Neuronal stem cell (in vitro differentiated cells): Measurements from ENCODE around the gene ZNF573.
"Not testable (repeated sequence)": the region's sequence is repeated elsewhere in the genome, so short reads cannot be mapped to it uniquely, and the experiment has no call there.

Source experiments
- DNase-seq: peaks from one replicate; pipeline ENCODE4 v3.0.0-alpha.2; 2013; ENCODE audit warnings: low spot score
- H2AFZ ChIP-seq: one replicate; pipeline ENCODE4 v1.6.1; 2013; ENCODE audit warnings: mild to moderate bottlenecking, low read length, inconsistent platforms
- H2AK5ac ChIP-seq: 2 replicates; pipeline ENCODE4 v1.6.1; 2013; ENCODE audit warnings: low read depth, mild to moderate bottlenecking, inconsistent platforms, low read length, moderate library complexity, mixed read lengths
- H2BK120ac ChIP-seq: 2 replicates; pipeline ENCODE4 v1.6.1; 2013; ENCODE audit warnings: low read depth, mild to moderate bottlenecking, inconsistent platforms, low read length, moderate library complexity, mixed read lengths
- H2BK12ac ChIP-seq: one replicate; pipeline ENCODE4 v1.6.1; 2013; ENCODE audit warnings: low read length, inconsistent platforms
- H2BK15ac ChIP-seq: 2 replicates; pipeline ENCODE4 v1.6.1; 2013; ENCODE audit warnings: mild to moderate bottlenecking, low read length, inconsistent platforms, mixed read lengths
- H2BK5ac ChIP-seq: one replicate; pipeline ENCODE4 v1.6.1; 2013; ENCODE audit warnings: inconsistent platforms, mild to moderate bottlenecking, low read length, moderate library complexity
- H3K14ac ChIP-seq: one replicate; pipeline ENCODE4 v1.6.1; 2013; ENCODE audit warnings: low read length, inconsistent platforms
- H3K18ac ChIP-seq: 2 replicates; pipeline ENCODE4 v1.6.1; 2013; ENCODE audit warnings: low read length, inconsistent platforms
- H3K23ac ChIP-seq: 2 replicates; pipeline ENCODE4 v1.6.1; 2013; ENCODE audit warnings: low read depth, mild to moderate bottlenecking, mixed read lengths, low read length, inconsistent platforms; ENCODE audit not compliant: poor library complexity
- H3K27ac ChIP-seq: replicated peaks from 3 replicates; pipeline ENCODE4 v1.5.1; 2013; ENCODE audit warnings: low read length, inconsistent platforms
- H3K27me3 ChIP-seq, 3 experiments: 2 replicates each; pipeline ENCODE4 v1.6.1; 2013; ENCODE audit warnings: low read length in 3 of 3, mild to moderate bottlenecking in 2 of 3, inconsistent platforms in 1 of 3, low read depth in 1 of 3, mixed read lengths in 1 of 3, moderate library complexity in 1 of 3; ENCODE audit not compliant: control insufficient read depth in 3 of 3, insufficient read depth in 3 of 3
- H3K36me3 ChIP-seq, 2 donors: replicated peaks in 1 of 2; 2 replicates each; pipeline ENCODE4 v1.6.1; 2013; ENCODE audit warnings: low read length in 2 of 2; ENCODE audit not compliant: control insufficient read depth in 2 of 2, insufficient read depth in 2 of 2
- H3K4ac ChIP-seq: 2 replicates; pipeline ENCODE4 v1.6.1; 2013; ENCODE audit warnings: inconsistent platforms, mild to moderate bottlenecking, low read length, moderate library complexity
- H3K4me1 ChIP-seq, 2 donors: 1 replicate in 1 of 2; 2 replicates in 1 of 2; pipeline ENCODE4 v1.6.1; 2013; ENCODE audit warnings: low read length in 2 of 2, low read depth in 1 of 2; ENCODE audit not compliant: control insufficient read depth in 2 of 2, insufficient read depth in 1 of 2
- H3K4me2 ChIP-seq: one replicate; pipeline ENCODE4 v1.6.1; 2013; ENCODE audit warnings: mild to moderate bottlenecking, low read length, inconsistent platforms; ENCODE audit not compliant: insufficient read depth, poor library complexity, severe bottlenecking
- H3K4me3 ChIP-seq, 2 donors: 2 replicates each; pipeline ENCODE4 v1.5.1; 2013; ENCODE audit warnings: low read length in 2 of 2, mild to moderate bottlenecking in 2 of 2, inconsistent platforms in 1 of 2, moderate library complexity in 1 of 2
- H3K79me1 ChIP-seq: one replicate; pipeline ENCODE4 v1.6.1; 2013; ENCODE audit warnings: low read depth, mild to moderate bottlenecking, inconsistent platforms, low read length, moderate library complexity
- H3K9ac ChIP-seq: one replicate; pipeline ENCODE4 v1.6.1; 2013; ENCODE audit warnings: mild to moderate bottlenecking, low read depth, low read length, inconsistent platforms; ENCODE audit not compliant: poor library complexity
- H3K9me3 ChIP-seq, 2 donors: replicated peaks in 1 of 2; 2 replicates each; pipeline versions ENCODE3 to v1.6.1; 2013; ENCODE audit warnings: low read length in 2 of 2, mild to moderate bottlenecking in 2 of 2, inconsistent platforms in 1 of 2, low read depth in 1 of 2, mixed read lengths in 1 of 2, moderate library complexity in 1 of 2; ENCODE audit not compliant: control insufficient read depth in 2 of 2, insufficient read depth in 1 of 2
- H4K8ac ChIP-seq: one replicate; pipeline ENCODE4 v1.6.1; 2013; ENCODE audit warnings: low read depth, mild to moderate bottlenecking, inconsistent platforms, low read length, moderate library complexity
- H4K91ac ChIP-seq: one replicate; pipeline ENCODE4 v1.6.1; 2013; ENCODE audit warnings: low read length, low read depth, mild to moderate bottlenecking, inconsistent platforms; ENCODE audit not compliant: poor library complexity
- WGBS, 2 donors: extraction: QIAGEN DNeasy Blood & Tissue Kit; methylation state at CpG; one replicate each; pipeline ENCODE4 v1.1.7; 2013; ENCODE audit warnings: missing lambda C conversion rate in 2 of 2, mixed read lengths in 1 of 2; ENCODE audit not compliant: insufficient read length in 2 of 2, insufficient replicate concordance in 1 of 2; ENCODE audit errors: extremely low coverage in 2 of 2; 5-methylcytosine and 5-hydroxymethylcytosine counted together

Gene ZNF573

GRCh38 chr19:37770985-37771384 lies 8.4 kb downstream of the ZNF573 start:
- Histone ChIP-seq H3K4me2 (no peak overlapping the region), H2BK120ac (no peak overlapping the region), H2AFZ (no peak overlapping the region), H2BK12ac (no peak overlapping the region), H3K27ac (no peak overlapping the region), H2AK5ac (no peak overlapping the region), H3K23ac (no peak overlapping the region), H3K79me1 (no peaks in the 10 kb centered on the region), H3K4me1 (no peaks in the 10 kb centered on the region), H2BK5ac (no peak overlapping the region), H3K9ac (no peak overlapping the region), H3K9me3 (peaks cover 0 to 26% of the 10 kb centered on the region in 2 donors), H3K4me3 (no peak overlapping the region), H3K27me3 (no peaks in the 10 kb centered on the region), H3K14ac (no peak overlapping the region), H4K8ac (no peak overlapping the region), H2BK15ac (no peak overlapping the region), H4K91ac (no peak overlapping the region), H3K36me3 (peaks cover 6 to 46% of the 10 kb centered on the region in 2 donors), H3K4ac (no peak overlapping the region), H3K18ac (no peak overlapping the region)
- WGBS, 2 donors, result no CpG with 5 or more reads among the region's 1 CpG
- no peak for DNase-seq

- no peak overlapping the region for H3K9ac ChIP-seq
- no CpG with 5 or more reads among the region's 1 CpG for WGBS, 2 donors
- H2BK12ac ChIP-seq, result no peak overlapping the region
- H3K23ac ChIP-seq, result no peak overlapping the region
- no peak overlapping the region for H2AK5ac ChIP-seq
- no peak overlapping the region for H3K18ac ChIP-seq
- no peak overlapping the region for H2BK15ac ChIP-seq
- no peak overlapping the region for H3K27ac ChIP-seq
- no peak overlapping the region for H4K8ac ChIP-seq
- H3K27me3 ChIP-seq, result no peaks in the 10 kb centered on the region
- H2AFZ ChIP-seq, result no peak overlapping the region
- H3K4me3 ChIP-seq, result no peak overlapping the region
- H3K4ac ChIP-seq, result no peak overlapping the region
- H4K91ac ChIP-seq, result no peak overlapping the region
- H3K79me1 ChIP-seq, result no peaks in the 10 kb centered on the region
- no peaks in the 10 kb centered on the region for H3K4me1 ChIP-seq
- DNase-seq, result no peak
- H3K36me3 ChIP-seq, result peaks cover 3 to 41% of the 10 kb centered on the region in 2 donors
- H3K4me2 ChIP-seq, result no peak overlapping the region
- no peak overlapping the region for H2BK5ac ChIP-seq
- H2BK120ac ChIP-seq, result no peak overlapping the region
- H3K14ac ChIP-seq, result no peak overlapping the region
- peaks cover 0 to 15% of the 10 kb centered on the region in 2 donors for H3K9me3 ChIP-seq
These were observed 15.9 kb downstream of the ZNF573 start for GRCh38 chr19:37763488-37763887.

- not testable (repeated sequence) for H3K9ac ChIP-seq, H2AK5ac ChIP-seq, H3K27me3 ChIP-seq, H2AFZ ChIP-seq, DNase-seq, H4K91ac ChIP-seq, H2BK12ac ChIP-seq, H4K8ac ChIP-seq, H3K27ac ChIP-seq, H2BK15ac ChIP-seq, H3K9me3 ChIP-seq, H3K4ac ChIP-seq, H2BK5ac ChIP-seq, H3K14ac ChIP-seq, H3K18ac ChIP-seq, H3K23ac ChIP-seq, H3K4me1 ChIP-seq, H3K4me2 ChIP-seq, H3K4me3 ChIP-seq, H2BK120ac ChIP-seq, H3K79me1 ChIP-seq
- no CpG with 5 or more reads among the region's 4 CpGs for WGBS, 2 donors
- H3K36me3 ChIP-seq, result peaks cover 0 to 16% of the 10 kb centered on the region in 2 donors
These were observed 21.7 kb downstream of the ZNF573 start for GRCh38 chr19:37757683-37758082.

- H3K4ac ChIP-seq, result no peak overlapping the region
- no peak overlapping the region for H3K4me3 ChIP-seq
- H3K27me3 ChIP-seq, result no peaks in the 10 kb centered on the region
- H3K9ac ChIP-seq, result no peak overlapping the region
- H2BK5ac ChIP-seq, result no peak overlapping the region
- H2BK12ac ChIP-seq, result no peak overlapping the region
- H3K14ac ChIP-seq, result no peak overlapping the region
- H4K91ac ChIP-seq, result no peak overlapping the region
- no peak overlapping the region for H2AFZ ChIP-seq
- H3K9me3 ChIP-seq, result peaks cover 14 to 54% of the 10 kb centered on the region in 2 donors
- H3K4me2 ChIP-seq, result no peak overlapping the region
- DNase-seq, result no peak
- WGBS, 2 donors, result no CpG with 5 or more reads among the region's 5 CpGs
- H4K8ac ChIP-seq, result no peak overlapping the region
- H2AK5ac ChIP-seq, result no peak overlapping the region
- no peak overlapping the region for H2BK120ac ChIP-seq
- H3K4me1 ChIP-seq, result no peaks in the 10 kb centered on the region
- no peak overlapping the region for H3K18ac ChIP-seq
- H3K23ac ChIP-seq, result no peak overlapping the region
- H3K27ac ChIP-seq, result no peak overlapping the region
- no peak overlapping the region for H2BK15ac ChIP-seq
- H3K79me1 ChIP-seq, result no peaks in the 10 kb centered on the region
- peaks cover 11 to 21% of the 10 kb centered on the region in 2 donors for H3K36me3 ChIP-seq
These were observed 41.0 kb downstream of the ZNF573 start for GRCh38 chr19:37738371-37738770.
